Progenitor cell of endocrine pancreas (in vitro differentiated cells): ENCODE measurements around the gene SMC5. TPM values are rescaled to one million over a fixed set of nuclear protein-coding genes. Genes with fewer than 3 reads are reported as not detected.
"Not testable (repeated sequence)": the region's sequence is repeated elsewhere in the genome, so short reads cannot be mapped to it uniquely, and the experiment has no call there.

ENCODE experiments used
- DNase-seq: peaks from one replicate; pipeline ENCODE4 v3.0.0; 2021; ENCODE audit warnings: low spot score; ENCODE audit not compliant: unreplicated experiment
- H3K27ac Mint-ChIP-seq: 2 replicates; pipeline ENCODE4 v1.8.0; 2021; ENCODE audit warnings: mild to moderate bottlenecking, moderate library complexity, mixed read lengths
- H3K27me3 Mint-ChIP-seq: 2 replicates; pipeline ENCODE4 v1.8.0; 2021; ENCODE audit warnings: mixed read lengths
- H3K36me3 Mint-ChIP-seq: 2 replicates; pipeline ENCODE4 v1.8.0; 2022; ENCODE audit warnings: mixed read lengths; ENCODE audit not compliant: insufficient read depth
- H3K4me1 Mint-ChIP-seq: 2 replicates; pipeline ENCODE4 v1.8.0; 2021; ENCODE audit warnings: low read depth, mixed read lengths
- H3K4me3 Mint-ChIP-seq: 2 replicates; pipeline ENCODE4 v1.8.0; 2021; ENCODE audit warnings: low read depth, mild to moderate bottlenecking, moderate library complexity, mixed read lengths
- H3K9me3 Mint-ChIP-seq: 2 replicates; pipeline ENCODE4 v1.8.0; 2021; ENCODE audit warnings: low read depth, mixed read lengths
- total RNA-seq: library from RNA; stranded (reverse); gene quantifications from 2 replicates; pipeline ENCODE4 v1.2.1, GENCODE V29; 2021
- TF ChIP-seq, protein P1 (sequence below): fragments of 200-600 bp; sonication (generic); IDR thresholded peaks from one replicate; pipeline ENCODE4 v1.5.0; 2021; ENCODE audit warnings: antibody characterized with exemption, mild to moderate bottlenecking; ENCODE audit not compliant: unreplicated experiment

The SMC5 gene
- total RNA-seq, 1 donor from 2014 or later = 42.8 TPM

DNA sequence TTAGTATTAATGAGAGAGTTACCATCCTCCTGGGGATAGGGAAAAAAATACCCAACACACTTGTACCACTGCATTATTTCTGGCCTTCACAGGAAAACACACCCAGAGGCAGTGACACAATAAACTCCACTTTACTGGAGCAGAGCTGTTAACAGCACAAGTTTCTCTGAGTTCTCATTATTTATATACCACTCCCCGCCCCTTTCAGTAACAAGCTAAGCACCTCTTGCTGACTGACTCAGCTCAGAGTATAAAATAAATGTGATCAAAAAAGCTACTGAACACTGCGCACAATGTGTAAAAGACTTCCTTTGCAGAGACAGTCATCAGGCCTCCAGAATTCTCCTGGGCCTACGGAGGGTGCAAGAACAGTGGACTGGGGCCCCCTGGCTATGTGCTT is 134.1 kb downstream of the SMC5 start:
- no peak overlapping the region for H3K27ac Mint-ChIP-seq
- no peaks in the 10 kb centered on the region for H3K4me1 Mint-ChIP-seq
- no peak overlapping the region for H3K4me3 Mint-ChIP-seq
- H3K36me3 Mint-ChIP-seq = no peaks in the 10 kb centered on the region
- no peaks in the 10 kb centered on the region for H3K9me3 Mint-ChIP-seq
- TF ChIP-seq, protein P1, sequence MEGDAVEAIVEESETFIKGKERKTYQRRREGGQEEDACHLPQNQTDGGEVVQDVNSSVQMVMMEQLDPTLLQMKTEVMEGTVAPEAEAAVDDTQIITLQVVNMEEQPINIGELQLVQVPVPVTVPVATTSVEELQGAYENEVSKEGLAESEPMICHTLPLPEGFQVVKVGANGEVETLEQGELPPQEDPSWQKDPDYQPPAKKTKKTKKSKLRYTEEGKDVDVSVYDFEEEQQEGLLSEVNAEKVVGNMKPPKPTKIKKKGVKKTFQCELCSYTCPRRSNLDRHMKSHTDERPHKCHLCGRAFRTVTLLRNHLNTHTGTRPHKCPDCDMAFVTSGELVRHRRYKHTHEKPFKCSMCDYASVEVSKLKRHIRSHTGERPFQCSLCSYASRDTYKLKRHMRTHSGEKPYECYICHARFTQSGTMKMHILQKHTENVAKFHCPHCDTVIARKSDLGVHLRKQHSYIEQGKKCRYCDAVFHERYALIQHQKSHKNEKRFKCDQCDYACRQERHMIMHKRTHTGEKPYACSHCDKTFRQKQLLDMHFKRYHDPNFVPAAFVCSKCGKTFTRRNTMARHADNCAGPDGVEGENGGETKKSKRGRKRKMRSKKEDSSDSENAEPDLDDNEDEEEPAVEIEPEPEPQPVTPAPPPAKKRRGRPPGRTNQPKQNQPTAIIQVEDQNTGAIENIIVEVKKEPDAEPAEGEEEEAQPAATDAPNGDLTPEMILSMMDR = no peak
- no peak for DNase-seq
- peaks cover 9% of the 10 kb centered on the region for H3K27me3 Mint-ChIP-seq

DNA sequence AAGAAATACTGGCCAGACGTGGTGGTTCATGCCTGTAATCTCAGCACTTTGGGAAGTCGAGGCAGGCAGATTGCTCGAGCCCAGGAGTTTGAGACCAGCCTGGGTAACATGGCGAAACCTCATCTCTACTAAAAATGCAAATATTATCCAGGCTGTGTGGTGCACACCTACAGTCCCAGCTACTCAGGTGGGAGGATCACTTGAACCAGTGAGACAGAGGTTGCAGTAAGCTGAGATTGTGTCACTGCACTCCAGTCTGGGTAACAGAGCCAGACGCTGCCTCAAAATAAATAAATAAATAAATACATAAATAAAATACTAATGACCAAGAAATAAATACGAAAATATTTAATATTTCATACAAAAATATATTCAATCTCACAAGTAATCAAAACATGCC is 136.9 kb downstream of the SMC5 start:
- H3K9me3 Mint-ChIP-seq = no peaks in the 10 kb centered on the region
- H3K4me3 Mint-ChIP-seq = no peak overlapping the region
- no peak for DNase-seq
- TF ChIP-seq, protein P1 = no peak
- H3K4me1 Mint-ChIP-seq = no peaks in the 10 kb centered on the region
- no peaks in the 10 kb centered on the region for H3K36me3 Mint-ChIP-seq
- peaks cover 4% of the 10 kb centered on the region for H3K27me3 Mint-ChIP-seq
- no peak overlapping the region for H3K27ac Mint-ChIP-seq

- no peaks in the 10 kb centered on the region for H3K4me1 Mint-ChIP-seq
- no peak overlapping the region for H3K4me3 Mint-ChIP-seq
- TF ChIP-seq, protein P1 = no peak
- no peaks in the 10 kb centered on the region for H3K9me3 Mint-ChIP-seq
- H3K36me3 Mint-ChIP-seq = no peaks in the 10 kb centered on the region
- H3K27me3 Mint-ChIP-seq = peaks cover 3% of the 10 kb centered on the region
- no peak overlapping the region for H3K27ac Mint-ChIP-seq
- no peak for DNase-seq
Measured at GRCh38 chr9:70398145-70398556, 139.4 kb downstream of the SMC5 start.

DNA sequence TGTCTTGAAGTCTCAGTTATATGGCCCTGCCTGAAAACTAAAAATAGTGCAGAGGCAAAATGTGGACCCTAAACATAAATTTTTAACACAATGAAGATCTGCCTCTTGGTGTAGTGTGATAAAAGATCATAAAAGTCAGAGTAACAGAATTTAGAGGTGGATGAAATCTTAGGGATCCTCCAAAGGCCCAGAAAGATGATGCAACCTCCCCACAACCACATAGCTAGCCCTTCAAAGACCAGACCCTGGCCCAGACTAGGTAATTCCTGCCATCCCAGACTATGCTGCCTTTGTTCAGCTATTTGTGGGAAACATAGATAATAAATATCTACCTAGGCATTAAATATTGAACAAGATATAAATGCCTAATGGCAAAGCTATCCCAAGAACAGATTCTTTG is 140.4 kb downstream of the SMC5 start:
- H3K36me3 Mint-ChIP-seq = no peaks in the 10 kb centered on the region
- H3K4me3 Mint-ChIP-seq = no peak overlapping the region
- no peak overlapping the region for H3K27ac Mint-ChIP-seq
- no peaks in the 10 kb centered on the region for H3K9me3 Mint-ChIP-seq
- no peaks in the 10 kb centered on the region for H3K4me1 Mint-ChIP-seq
- DNase-seq = no peak
- TF ChIP-seq, protein P1 = no peak
- H3K27me3 Mint-ChIP-seq = peaks cover 3% of the 10 kb centered on the region

DNA sequence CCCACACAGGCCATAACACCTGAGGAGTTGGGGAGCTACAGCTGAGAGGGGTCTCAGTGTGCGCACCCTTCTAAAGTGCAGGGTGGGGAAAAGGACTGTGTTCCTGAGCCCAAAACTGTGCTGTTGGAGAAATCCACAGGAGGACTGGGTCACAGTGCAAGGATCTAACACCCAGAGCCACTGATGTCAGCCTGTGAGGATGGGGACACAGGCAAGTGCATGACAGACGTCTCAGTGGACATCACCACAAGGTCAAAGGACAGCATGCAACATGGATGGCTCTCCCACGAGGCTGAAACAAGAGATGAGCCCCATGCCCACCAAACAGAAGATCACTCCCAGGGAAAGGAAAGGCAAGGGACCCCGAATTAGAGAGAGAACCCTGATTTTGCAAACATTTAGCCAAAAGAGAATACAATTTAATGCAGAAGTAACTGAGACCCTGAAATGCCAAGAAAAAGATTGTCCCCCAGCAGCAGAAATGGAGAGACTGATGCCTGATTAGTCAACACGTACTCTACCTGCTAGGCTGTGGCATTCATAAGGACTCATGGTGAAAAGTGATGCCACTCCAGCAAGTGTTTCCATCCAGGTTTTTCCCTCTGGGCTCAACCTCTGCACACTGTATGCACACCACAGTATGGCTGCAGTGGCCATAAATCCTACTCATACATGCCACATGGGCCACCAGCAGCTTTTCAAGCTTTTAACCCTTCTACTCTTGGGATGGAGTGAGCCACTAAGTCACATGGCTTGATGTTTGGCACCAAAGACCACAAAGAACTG is 141.5 kb downstream of the SMC5 start:
- Mint-ChIP-seq H3K36me3 (no peaks in the 10 kb centered on the region), H3K4me3 (no peak overlapping the region), H3K27ac (no peak overlapping the region), H3K4me1 (no peaks in the 10 kb centered on the region), H3K27me3 (peaks cover 5% of the 10 kb centered on the region), H3K9me3 (no peaks in the 10 kb centered on the region)
- TF ChIP-seq, protein P1 = no peak
- DNase-seq = no peak

- not testable (repeated sequence) for H3K36me3 Mint-ChIP-seq, DNase-seq, H3K27me3 Mint-ChIP-seq, H3K9me3 Mint-ChIP-seq, H3K4me1 Mint-ChIP-seq, H3K4me3 Mint-ChIP-seq, H3K27ac Mint-ChIP-seq
Measured at GRCh38 chr9:70401241-70401640, 142.5 kb downstream of the SMC5 start.
